Activated gamma-delta T cell (primary cell): Measurements from ENCODE around the gene GJA10.
"Not testable (repeated sequence)": the region's sequence is repeated elsewhere in the genome, so short reads cannot be mapped to it uniquely, and the experiment has no call there.

Experiments
- DNase-seq: peaks from one replicate; lab custom pipeline; 2025; lab: John Stamatoyannopoulos, UW
- total RNA-seq, 2 donors: gene quantifications; one replicate each; lab custom pipeline; 2026; lab: John Stamatoyannopoulos, UW

Gene GJA10
- total RNA-seq, result 0 reads per million in 2 donors

DNA sequence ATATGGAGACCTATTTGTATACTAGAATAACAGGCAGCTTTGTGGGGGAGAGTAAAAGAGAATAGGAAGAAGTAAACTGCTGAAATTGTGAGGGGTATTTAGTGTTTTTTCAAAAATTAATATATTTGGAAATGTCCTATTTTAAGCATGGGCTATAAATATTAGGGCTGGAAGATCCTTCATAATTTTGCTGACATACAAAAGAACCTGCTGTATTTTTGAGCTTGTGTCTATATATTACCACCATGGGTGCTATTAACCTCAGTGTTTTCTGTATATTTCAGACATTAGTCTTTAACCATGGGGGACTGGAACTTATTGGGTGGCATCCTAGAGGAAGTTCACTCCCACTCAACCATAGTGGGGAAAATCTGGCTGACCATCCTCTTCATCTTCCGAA is at the start of gene GJA10:
Gene GJA10 (plus strand): TSS at position 301 of the 400 bp plus-strand sequence. CDS start 0 bp downstream, at position 301.
- DNase-seq, result no peak

DNA sequence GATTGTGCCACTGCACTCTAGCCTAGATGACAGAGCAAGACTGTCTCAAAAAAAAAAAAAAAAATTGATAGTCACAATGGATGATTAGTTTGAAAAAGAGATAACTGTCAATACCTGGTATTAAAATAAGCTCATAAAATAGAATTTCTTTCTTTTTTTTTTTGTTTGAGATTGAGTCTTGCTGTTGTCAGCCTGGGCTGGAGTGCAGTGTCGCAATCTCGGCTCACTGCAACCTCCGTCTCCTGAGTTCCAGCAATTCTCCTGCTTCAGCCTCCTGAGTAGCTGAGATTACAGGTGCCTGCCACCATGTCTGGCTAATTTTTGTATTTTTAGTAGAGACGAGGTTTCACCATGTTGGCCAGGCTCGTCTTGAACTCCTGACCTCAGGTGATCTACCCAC is 46.8 kb upstream of the GJA10 start:
- DNase-seq, result not testable (repeated sequence)

DNA sequence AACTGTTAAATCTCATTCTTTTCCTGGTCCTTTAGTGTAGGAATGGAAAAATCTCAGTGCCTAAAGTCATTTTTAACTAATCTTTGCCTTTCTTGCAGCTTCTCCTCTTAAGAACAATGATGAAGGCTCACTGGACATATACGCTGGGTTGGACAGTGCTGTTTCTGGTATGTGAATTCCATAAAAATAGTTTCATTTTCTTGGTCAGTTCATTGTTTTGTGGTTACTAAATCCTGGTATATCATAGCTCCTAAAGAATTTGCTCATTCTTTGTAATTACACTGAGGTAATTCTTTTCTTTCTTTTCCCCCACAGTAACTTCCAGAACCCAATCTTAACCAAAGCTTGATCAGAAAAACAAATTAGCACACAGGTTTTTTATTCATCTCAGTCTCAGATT is 41.2 kb upstream of the GJA10 start:
- no peak for DNase-seq

DNA sequence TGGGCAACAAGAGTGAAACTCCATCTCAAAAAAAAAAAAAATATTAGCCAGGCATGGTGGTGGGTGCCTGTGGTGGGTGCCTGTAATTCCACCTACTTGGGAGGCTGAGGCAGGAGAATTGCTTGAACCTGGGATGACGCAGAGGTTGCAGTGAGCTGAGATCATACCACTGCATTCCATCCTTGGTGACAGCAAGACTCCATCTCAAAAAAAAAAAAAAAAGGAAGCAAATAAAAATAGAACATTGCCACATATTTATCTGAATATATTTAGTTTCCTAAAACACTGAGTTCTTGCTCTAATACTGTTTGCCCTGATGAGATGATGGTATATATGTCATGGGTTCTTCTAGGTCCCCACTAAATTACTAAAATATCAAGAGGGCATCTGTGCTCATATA is 36.2 kb upstream of the GJA10 start:
- no peak for DNase-seq

DNA sequence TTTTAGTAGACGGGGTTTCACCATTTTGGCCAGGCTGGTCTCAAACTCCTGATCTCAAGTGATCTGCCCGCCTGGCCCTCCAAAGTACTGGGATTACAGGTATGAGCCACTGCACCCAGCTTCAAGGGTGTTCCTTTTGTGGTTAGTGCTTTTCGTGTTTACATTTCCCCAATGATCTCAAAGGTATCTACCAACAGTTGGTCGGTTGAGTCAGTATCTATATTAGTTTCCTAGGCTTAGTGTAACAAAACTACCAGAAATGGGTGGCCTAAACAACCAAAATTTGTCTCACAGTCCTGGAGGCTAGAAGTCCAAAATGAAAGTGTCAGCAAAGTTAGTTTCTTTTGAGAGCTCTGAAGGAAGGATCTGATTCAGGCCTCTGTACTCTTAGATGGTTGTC is 34.5 kb upstream of the GJA10 start:
- no peak for DNase-seq

DNA sequence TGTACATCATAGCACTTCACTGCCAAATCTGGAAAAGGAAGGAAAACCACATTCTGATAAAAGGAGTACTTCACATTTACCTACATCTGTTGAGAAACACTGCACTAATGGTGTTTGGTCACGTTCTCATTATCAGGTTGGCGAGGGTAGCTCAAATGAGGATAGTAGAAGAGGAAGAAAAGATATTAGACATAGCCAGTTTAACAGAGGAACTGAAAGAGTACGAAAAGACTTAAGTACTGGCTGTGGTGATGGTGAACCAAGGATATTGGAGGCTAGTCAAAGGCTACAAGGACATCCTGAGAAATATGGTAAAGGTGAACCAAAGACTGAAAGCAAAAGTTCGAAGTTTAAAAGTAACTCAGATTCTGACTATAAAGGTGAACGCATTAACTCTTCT is 32.0 kb upstream of the GJA10 start:
- DNase-seq, result no peak

DNA sequence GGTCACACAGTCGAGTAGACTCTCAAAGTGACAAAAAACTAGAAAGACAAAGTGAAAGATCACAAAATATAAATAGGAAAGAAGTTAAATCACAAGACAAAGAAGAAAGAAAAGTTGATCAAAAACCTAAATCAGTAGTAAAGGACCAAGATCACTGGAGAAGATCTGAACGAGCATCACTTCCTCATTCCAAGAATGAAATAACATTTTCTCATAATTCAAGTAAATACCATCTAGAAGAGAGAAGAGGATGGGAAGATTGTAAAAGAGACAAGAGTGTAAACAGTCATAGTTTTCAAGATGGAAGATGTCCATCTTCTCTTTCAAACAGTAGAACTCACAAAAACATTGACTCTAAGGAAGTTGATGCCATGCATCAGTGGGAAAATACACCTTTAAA is 31.6 kb upstream of the GJA10 start:
- no peak for DNase-seq

DNA sequence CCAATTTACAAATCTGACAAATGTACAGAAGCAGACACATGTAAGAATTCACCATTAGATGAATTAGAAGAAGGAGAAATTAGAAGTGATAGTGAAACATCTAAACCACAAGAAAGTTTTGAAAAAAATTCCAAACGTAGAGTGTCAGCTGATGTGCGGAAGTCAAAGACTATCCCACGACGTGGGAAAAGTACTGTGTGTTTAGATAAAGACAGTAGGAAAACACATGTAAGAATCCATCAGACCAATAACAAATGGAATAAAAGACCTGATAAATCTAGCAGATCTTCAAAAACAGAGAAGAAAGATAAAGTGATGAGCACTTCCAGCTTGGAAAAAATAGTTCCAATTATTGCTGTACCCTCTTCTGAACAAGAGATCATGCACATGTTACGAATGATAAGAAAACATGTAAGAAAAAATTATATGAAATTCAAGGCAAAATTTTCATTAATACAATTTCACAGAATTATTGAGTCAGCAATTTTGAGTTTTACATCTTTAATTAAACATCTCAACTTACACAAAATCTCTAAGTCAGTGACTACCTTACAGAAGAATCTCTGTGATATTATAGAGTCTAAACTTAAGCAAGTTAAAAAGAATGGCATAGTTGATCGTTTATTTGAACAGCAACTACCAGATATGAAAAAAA is 28.1 kb upstream of the GJA10 start:
- no peak for DNase-seq

DNA sequence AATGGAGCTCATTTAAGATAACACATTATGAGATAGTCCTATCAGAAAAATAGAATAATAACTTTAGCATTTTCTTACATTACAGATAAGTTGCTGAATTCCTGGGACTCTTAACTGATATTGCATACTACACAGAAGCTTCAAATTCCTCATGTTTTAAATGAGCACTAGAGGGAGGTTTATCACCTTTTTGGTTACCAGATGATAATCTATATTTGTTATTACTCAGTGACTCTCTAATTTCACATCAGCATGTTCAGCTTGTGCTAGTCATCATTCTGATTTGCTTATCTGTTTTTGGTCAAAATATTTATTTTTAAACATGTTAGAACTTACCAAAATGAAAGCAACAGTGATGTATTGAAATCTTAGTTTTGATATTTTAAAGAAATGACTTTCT is 20.5 kb upstream of the GJA10 start:
- DNase-seq, result no peak

DNA sequence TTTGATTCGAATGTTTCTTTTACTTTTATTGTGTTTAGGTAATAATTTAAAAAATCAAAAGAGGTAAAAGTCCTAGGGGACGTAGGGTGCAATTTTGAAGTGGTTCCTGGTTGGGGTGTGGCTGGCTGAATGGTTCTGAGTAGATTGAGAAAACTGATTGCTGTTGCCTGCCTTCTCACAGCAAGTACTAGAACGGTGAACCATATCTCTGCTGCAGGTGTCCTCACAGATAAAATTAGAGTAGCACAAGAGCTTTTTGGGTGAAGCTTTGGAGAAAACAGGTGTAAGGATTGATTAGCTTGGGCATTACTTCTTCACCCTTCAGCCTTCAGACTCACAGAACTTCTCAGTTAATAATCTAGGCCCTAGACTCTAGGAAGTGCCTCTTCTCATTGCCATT is 19.8 kb upstream of the GJA10 start:
- DNase-seq, result no peak

DNA sequence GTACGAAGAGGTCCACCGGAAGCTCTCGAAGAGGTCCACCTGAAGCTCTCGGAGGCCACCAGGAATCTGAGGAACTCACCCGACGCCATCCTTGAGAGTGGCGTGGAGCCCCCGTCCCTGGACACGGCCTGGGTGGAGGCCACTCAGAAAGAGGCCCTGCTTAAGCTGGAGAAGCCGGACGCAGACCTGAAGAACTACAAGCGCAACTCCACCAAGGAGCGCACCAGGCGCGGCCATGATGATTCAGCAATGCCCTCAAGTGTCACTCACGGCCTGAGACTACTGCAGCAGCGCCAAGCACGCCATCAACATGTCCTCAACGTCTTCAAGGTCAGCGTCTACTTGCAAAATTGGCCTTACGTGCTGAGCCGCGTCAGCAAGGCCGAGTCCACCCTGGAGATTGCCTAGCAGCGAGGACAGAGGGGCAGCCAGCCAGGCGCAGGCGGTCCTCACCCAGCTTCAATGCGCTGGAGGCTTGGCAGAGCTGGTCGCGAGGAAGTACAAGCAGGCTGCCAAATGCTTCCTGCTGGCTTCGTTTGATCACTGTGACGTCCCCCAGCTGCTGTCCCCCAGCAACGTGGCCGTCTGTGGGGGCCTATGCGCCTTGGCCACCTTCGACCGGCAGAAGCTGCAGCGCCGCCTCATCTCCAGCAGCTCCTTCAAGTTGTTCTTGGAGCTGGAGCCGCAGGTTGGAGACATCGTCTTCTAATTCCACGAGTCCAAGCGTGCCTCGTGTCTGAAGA is 7.7 kb upstream of the GJA10 start:
- DNase-seq, result no peak

DNA sequence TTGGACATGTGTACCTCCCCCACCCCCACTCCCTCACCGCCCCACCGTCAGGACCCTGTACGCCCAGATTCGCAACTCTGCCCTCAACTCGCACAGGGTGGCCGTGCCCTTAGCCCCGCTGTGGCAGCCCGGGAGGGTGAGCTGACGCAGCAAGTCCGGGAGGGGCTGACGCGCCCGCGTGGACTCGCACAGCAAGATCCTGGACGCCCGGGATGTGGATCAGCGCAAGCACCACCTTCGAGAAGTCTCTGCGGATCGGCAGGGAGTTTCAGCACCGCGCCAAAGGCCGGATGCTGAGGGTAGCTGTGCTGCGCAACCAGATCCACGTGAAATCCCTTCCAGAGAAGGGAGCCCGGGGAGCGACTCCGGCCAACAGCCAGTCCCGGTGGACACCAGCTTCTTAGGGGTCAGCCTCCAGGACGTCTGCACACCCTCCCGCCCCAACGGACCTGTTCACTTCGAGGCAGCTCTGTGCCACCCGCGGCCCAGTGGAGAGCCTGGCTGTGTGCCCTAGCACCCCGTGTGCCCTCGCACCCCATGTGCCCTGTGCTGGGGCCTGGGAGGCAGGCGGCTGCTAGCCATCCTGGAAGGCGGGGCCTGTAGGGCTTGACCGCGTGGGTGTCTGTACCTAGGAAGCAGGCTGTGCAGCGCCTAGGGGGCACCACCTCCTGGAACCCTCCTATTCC is 6.7 kb upstream of the GJA10 start:
- no peak for DNase-seq

DNA sequence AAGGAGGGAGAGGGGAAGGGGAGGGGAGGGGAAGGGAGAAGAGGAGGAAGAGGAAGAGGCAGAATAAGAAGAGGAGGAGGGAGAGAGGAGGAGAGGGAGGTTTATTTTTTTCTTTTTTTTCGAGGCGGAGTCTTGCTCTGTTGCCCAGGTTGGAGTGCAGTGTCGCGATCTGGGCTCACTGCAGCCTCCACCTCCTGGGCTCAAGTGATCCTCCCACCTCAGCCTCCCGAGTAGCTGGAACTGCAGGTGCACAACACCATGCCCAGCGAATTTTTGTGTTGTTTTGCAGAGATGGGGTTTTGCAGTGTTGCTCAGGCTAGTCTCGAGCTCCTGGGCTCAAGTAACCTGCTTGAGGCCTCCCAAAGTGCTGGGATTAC is 6.1 kb upstream of the GJA10 start:
- DNase-seq, result no peak

DNA sequence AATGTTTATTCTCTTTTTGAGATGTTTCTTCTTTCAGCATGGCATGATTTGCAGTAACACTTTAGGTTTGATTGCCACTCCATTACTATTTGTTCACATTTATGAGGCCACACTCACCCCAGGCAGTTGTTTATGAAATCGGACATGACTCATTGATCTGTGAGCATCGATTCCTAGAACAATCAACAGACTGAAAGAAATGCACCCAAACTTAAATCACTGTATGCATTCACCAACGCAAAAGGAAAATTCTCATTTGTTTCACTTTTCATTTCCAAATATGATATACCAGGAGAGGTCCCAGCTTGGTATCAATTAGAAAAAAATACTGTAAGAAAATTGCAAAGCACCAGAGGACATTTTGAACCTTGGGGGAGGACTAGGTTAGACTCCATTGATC is 5.4 kb upstream of the GJA10 start:
- DNase-seq, result no peak

DNA sequence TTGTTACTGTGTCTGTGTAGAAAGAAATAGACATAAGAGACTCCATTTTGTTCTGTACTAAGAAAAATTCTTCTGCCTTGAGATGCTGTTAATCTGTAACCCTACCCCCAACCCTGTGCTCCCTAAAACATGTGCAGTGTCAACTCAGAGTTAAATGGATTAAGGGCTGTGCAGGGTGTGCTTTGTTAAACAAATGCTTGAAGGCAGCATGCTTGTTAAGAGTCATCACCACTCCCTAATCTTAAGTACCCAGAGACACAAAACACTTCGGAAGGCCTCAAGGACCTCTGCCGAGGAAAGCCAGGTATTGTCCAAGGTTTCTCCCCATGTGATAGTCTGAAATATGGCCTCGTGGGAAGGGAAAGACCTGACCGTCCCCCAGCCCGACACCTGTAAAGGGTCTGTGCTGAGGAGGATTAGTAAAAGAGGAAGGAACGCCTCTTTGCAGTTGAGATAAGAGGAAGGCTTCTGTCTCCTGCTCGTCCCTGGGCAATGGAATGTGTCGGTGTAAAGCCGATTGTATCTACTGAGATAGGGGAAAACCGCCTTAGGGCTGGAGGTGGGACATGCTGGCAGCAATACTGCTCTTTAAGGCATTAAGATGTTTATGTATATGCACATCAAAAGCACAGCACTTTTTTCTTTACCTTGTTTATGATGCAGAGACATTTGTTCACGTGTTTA is 3.3 kb upstream of the GJA10 start:
- DNase-seq, result not testable (repeated sequence)

DNA sequence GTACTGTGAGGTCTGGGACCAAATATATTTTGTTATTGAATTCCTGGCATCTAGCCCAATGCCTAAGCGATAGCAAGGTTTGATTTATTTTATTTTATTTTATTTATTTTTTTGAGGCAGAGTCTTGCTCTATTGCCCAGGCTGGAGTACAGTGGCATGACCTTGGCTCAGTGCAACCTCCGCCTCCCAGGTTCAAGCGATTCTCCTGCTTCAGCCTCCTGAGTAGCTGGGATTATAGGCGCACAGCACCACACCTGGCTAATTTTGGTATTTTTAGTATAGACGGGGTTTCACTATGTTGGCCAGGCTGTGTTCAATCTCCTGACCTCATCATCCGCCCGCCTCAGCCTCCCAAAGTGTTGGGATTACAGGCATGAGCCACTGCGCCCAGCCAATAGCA is 1.7 kb upstream of the GJA10 start:
- DNase-seq, result not testable (repeated sequence)

DNA sequence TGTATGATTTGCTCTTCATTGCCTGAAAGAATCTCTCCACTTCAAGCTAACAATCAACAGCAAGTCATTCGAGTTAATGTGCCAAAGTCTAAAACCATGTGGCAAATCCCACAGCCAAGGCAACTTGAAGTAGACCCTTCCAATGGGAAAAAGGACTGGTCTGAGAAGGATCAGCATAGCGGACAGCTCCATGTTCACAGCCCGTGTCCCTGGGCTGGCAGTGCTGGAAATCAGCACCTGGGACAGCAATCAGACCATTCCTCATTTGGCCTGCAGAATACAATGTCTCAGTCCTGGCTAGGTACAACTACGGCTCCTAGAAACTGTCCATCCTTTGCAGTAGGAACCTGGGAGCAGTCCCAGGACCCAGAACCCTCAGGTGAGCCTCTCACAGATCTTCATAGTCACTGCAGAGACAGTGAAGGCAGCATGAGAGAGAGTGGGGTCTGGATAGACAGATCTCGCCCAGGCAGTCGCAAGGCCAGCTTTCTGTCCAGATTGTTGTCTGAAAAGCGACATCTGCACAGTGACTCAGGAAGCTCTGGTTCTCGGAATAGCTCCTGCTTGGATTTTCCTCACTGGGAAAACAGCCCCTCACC is 1.1 kb downstream of the GJA10 start:
- no peak for DNase-seq

DNA sequence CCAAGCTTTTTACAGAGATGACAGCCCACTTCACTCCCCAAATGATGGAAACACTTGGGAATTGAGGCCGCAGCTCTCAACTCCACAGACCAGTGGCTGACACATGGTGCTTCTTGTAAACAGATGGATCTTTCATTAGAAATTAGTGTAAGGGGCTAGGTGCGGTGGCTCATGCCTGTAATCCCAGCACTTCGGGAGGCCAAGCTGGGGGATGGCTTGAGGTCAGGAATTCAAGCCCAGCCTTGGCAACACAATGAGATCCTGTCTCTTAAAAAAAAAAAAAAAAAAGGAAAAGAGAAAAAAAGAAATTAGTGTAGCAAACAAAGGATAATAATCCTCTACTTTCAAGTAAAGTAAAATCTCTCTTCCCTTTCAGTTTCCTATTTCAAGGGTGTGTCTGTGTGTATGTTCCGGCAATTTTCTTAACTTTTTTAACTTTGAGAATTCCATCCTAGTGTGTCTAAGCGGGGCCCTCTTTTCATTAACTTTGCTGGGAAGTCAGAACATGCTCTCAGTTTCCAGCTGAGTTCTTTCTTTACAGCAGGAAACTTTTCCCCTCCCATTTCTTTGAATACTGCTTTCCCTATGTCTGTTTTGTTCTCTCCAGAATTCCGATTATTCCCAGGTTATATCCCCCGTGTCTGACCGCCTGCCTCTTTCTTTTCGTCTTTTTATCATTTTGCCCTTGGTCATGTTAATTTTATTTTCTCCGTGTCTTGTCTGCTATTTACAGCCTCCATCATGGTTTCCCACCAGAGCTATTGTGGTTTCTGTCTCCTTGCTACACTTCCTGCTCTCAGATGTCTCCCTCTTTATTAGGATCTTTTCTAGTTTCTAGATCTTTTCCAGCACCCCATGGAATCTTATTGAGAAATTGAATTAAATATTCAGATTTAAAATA is 16.0 kb downstream of the GJA10 start:
- DNase-seq, result not testable (repeated sequence)

DNA sequence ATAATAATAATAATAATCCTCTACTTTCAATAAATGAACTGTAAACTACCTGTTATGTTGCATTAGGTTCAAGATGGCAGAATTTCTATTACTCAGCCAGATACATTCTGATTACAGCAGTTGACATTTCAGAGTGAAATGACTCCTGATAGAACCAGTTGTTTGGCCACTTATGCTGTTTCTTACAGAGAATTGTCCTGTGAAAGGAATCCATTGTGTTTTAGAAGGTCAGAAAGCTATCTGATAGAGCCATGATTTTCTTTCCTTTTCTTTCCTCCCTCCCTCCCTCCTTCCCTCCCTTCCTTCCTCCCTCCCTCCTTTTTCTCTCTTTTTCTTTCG is 16.6 kb downstream of the GJA10 start:
- no peak for DNase-seq

DNA sequence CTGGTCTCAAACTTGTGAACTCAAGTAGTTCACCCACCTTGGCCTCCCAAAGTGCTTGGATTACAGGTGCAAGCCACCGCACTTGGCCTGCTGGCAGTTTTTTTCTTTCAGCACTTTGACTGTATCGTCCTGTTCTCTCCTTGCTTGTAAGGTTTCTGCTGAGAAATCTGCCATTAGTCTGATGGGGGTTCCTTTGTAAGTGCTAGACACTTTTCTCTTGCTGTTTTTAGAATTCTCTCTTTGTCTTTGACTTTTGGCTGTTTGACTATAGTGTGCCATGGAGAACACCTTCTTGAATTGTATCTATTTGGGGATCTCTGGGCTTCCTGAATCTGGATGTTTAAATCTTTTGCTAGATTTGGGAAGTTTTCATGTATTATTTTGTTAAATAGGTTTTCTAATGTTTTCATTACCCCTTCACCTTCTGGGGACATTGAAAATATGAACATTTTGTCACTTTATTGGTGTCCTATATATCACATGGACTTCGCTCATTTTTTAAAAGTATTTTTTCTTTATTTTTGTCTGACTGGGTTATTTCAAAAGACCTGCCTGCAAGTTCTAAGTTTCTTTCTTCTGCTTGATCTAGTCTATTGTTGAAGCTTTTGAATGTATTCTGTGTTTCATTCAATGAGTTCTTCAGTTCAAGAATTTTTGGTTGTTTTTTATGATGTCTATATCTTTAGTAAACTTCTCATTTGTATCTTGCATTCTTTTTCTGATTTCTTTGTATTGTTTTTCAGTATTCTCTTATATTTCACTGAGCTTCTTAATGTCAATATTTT is 22.1 kb downstream of the GJA10 start:
- DNase-seq, result no peak
